OCI-LY1 (cell line): ENCODE results near the gene TSEN15.

Source experiments
- H2AFZ ChIP-seq: fragments of 200-600 bp; sonication (generic), shearing (Covaris generic); 2 replicates; pipeline ENCODE4 v1.6.0; 2014; ENCODE audit warnings: antibody characterized with exemption, mild to moderate bottlenecking, low read length
- H3F3A ChIP-seq: fragments of 200-600 bp; sonication (generic), shearing (Covaris generic); 2 replicates; pipeline ENCODE4 v1.6.0; 2014; ENCODE audit warnings: mild to moderate bottlenecking, antibody characterized with exemption, low read length, moderate library complexity; ENCODE audit not compliant: insufficient read depth
- H3K27ac ChIP-seq: fragments of 200-600 bp; sonication (generic); 2 replicates; pipeline ENCODE4 v1.5.1; 2014; ENCODE audit warnings: low read length, mixed run types, mild to moderate bottlenecking, low read depth; ENCODE audit not compliant: poor library complexity, severe bottlenecking
- H3K27me3 ChIP-seq: fragments of 200-600 bp; sonication (generic); 2 replicates; pipeline ENCODE4 v1.6.0; 2014; ENCODE audit warnings: antibody characterized with exemption, mild to moderate bottlenecking, low read length, moderate library complexity; ENCODE audit not compliant: insufficient read depth
- H3K36me3 ChIP-seq: fragments of 200-600 bp; sonication (generic); 2 replicates; pipeline ENCODE4 v1.6.1; 2014; ENCODE audit warnings: mild to moderate bottlenecking, antibody characterized with exemption, low read length, moderate library complexity, mixed read lengths; ENCODE audit not compliant: insufficient read depth
- H3K4me1 ChIP-seq: fragments of 200-600 bp; sonication (generic); 2 replicates; pipeline ENCODE4 v1.5.1; 2014; ENCODE audit warnings: mild to moderate bottlenecking, low read length, moderate library complexity; ENCODE audit not compliant: insufficient read depth, severe bottlenecking
- H3K4me2 ChIP-seq: fragments of 200-600 bp; sonication (generic), shearing (Covaris generic); 2 replicates; pipeline ENCODE4 v1.6.1; 2014; ENCODE audit warnings: low read length
- H3K4me3 ChIP-seq: fragments of 200-600 bp; sonication (generic); 2 replicates; pipeline ENCODE4 v1.5.1; 2014; ENCODE audit warnings: low read length, low read depth, mild to moderate bottlenecking, mixed read lengths; ENCODE audit not compliant: poor library complexity, severe bottlenecking
- H3K79me2 ChIP-seq: fragments of 200-600 bp; shearing (Covaris generic); 2 replicates; pipeline ENCODE4 v1.6.1; 2016; ENCODE audit warnings: mixed run types, low read length, mixed read lengths; ENCODE audit not compliant: insufficient read depth
- H3K9ac ChIP-seq: fragments of 200-600 bp; sonication (generic), shearing (Covaris generic); 2 replicates; pipeline ENCODE4 v1.6.1; 2014; ENCODE audit warnings: mild to moderate bottlenecking, low read length, mixed read lengths
- H3K9me2 ChIP-seq: fragments of 200-600 bp; sonication (generic), shearing (Covaris generic); 2 replicates; pipeline ENCODE4 v1.6.1; 2014; ENCODE audit warnings: low read depth, mild to moderate bottlenecking, low read length, mixed read lengths
- H3K9me3 ChIP-seq: fragments of 200-600 bp; shearing (Covaris generic); 2 replicates; pipeline ENCODE4 v1.6.1; 2014; ENCODE audit warnings: low read length, mixed read lengths
- H4K20me1 ChIP-seq: fragments of 200-600 bp; sonication (generic), shearing (Covaris generic); 2 replicates; pipeline ENCODE4 v1.6.0; 2016; ENCODE audit warnings: mild to moderate bottlenecking, low read length; ENCODE audit not compliant: insufficient read depth
- CTCF ChIP-seq: fragments of 200-600 bp; sonication (generic), shearing (Covaris generic); IDR thresholded peaks from 2 replicates; pipeline ENCODE4 v1.5.1; 2017; ENCODE audit warnings: mild to moderate bottlenecking, antibody characterized with exemption, low read length, moderate library complexity, mixed read lengths
- EZH2 ChIP-seq: fragments of 200-600 bp; sonication (generic), shearing (Covaris generic); IDR thresholded peaks from 2 replicates; pipeline ENCODE4 v1.8.0; 2017; ENCODE audit warnings: borderline replicate concordance, mixed run types, mild to moderate bottlenecking, antibody characterized with exemption, low read length, moderate library complexity, mixed read lengths

The TSEN15 gene

GRCh38 chr1:184035719-184036516 is 15.6 kb upstream of the TSEN15 start:
- Histone ChIP-seq H3K36me3 (no peaks in the 10 kb centered on the region), H3K4me1 (no peaks in the 10 kb centered on the region), H3K4me2 (no peak overlapping the region), H3K9me2 (no peaks in the 10 kb centered on the region), H2AFZ (no peak overlapping the region), H3K9me3 (no peaks in the 10 kb centered on the region), H3K27ac (no peak overlapping the region), H3K4me3 (no peak overlapping the region), H3F3A (no peaks in the 10 kb centered on the region), H4K20me1 (no peaks in the 10 kb centered on the region), H3K27me3 (no peaks in the 10 kb centered on the region), H3K79me2 (no peaks in the 10 kb centered on the region), H3K9ac (no peak overlapping the region)
- TF ChIP-seq EZH2, result no peak
- no peak for TF ChIP-seq CTCF

GRCh38 chr1:184036517-184036949 is 15.0 kb upstream of the TSEN15 start:
- H3K4me2 ChIP-seq, result no peak overlapping the region
- H3K27me3 ChIP-seq, result no peaks in the 10 kb centered on the region
- H2AFZ ChIP-seq, result no peak overlapping the region
- H3F3A ChIP-seq, result no peaks in the 10 kb centered on the region
- no peaks in the 10 kb centered on the region for H3K36me3 ChIP-seq
- no peak overlapping the region for H3K27ac ChIP-seq
- no peak for TF ChIP-seq CTCF
- no peak for TF ChIP-seq EZH2
- no peaks in the 10 kb centered on the region for H4K20me1 ChIP-seq
- no peaks in the 10 kb centered on the region for H3K9me2 ChIP-seq
- no peak overlapping the region for H3K9ac ChIP-seq
- no peaks in the 10 kb centered on the region for H3K4me1 ChIP-seq
- H3K9me3 ChIP-seq, result no peaks in the 10 kb centered on the region
- H3K4me3 ChIP-seq, result no peak overlapping the region
- no peaks in the 10 kb centered on the region for H3K79me2 ChIP-seq

GRCh38 chr1:184037849-184038591 is 13.5 kb upstream of the TSEN15 start:
- TF ChIP-seq CTCF (no peak), EZH2 (no peak)
- no peaks in the 10 kb centered on the region for H3K79me2 ChIP-seq

More at GRCh38 chr1:184037849-184038591, 13.5 kb upstream of the TSEN15 start:
- H3K27me3 ChIP-seq, result no peaks in the 10 kb centered on the region
- no peaks in the 10 kb centered on the region for H3K9me3 ChIP-seq
- H3K9ac ChIP-seq, result no peak overlapping the region
- no peaks in the 10 kb centered on the region for H3K9me2 ChIP-seq
- H3K36me3 ChIP-seq, result no peaks in the 10 kb centered on the region
- no peak overlapping the region for H3K27ac ChIP-seq
- H4K20me1 ChIP-seq, result no peaks in the 10 kb centered on the region
- H3F3A ChIP-seq, result no peaks in the 10 kb centered on the region
- H2AFZ ChIP-seq, result no peak overlapping the region
- H3K4me3 ChIP-seq, result no peak overlapping the region
- no peak overlapping the region for H3K4me2 ChIP-seq
- no peaks in the 10 kb centered on the region for H3K4me1 ChIP-seq
